Activated T-helper 2 cell treated with anti-CD3 and anti-CD28 coated beads, Interferon-gamma antibody, Interleukin-2, Interleukin-4, amounts not matched to agents 10 μg/mL and 5 μg/mL and 100 μg/mL, durations not matched to agents 14 hours and 24 hours and 36 hours (primary cell): ENCODE data around the gene SLCO3A1. TPM values are rescaled to one million over a fixed set of nuclear protein-coding genes. Genes with fewer than 3 reads are reported as not detected.

ENCODE experiments used
- DNase-seq: peaks from one replicate; pipeline ENCODE4 v3.0.0; 2021; ENCODE audit warnings: low spot score
- H3K27ac Mint-ChIP-seq: one replicate; pipeline ENCODE4 v1.8.0; 2021; ENCODE audit warnings: mixed read lengths
- H3K27me3 Mint-ChIP-seq: one replicate; pipeline ENCODE4 v1.8.0; 2021; ENCODE audit warnings: low read depth, mixed read lengths
- H3K36me3 Mint-ChIP-seq: one replicate; pipeline ENCODE4 v1.8.0; 2021; ENCODE audit warnings: low read depth, mixed read lengths
- H3K4me1 Mint-ChIP-seq: one replicate; pipeline ENCODE4 v1.8.0; 2021; ENCODE audit warnings: low read depth, mixed read lengths
- H3K4me3 Mint-ChIP-seq: one replicate; pipeline ENCODE4 v1.8.0; 2021; ENCODE audit warnings: low read depth, mild to moderate bottlenecking, moderate library complexity, mixed read lengths
- H3K9me3 Mint-ChIP-seq: one replicate; pipeline ENCODE4 v1.8.0; 2021; ENCODE audit warnings: mixed read lengths
- intact Hi-C: fragments of 100-400 bp; cut with micrococcal nuclease; formaldehyde crosslinking; loops from one replicate; pipeline ENCODE4 v1.15.1; 2023
- total RNA-seq: library from RNA; stranded (reverse); gene quantifications from 2 replicates; pipeline ENCODE4 v1.2.3, GENCODE V29; 2022

The SLCO3A1 gene
- total RNA-seq, 1 donor from 2014 or later, result 26.3 TPM

GRCh38 chr15:91887921-91888373 is 34.4 kb downstream of the SLCO3A1 start:
- no peaks in the 10 kb centered on the region for H3K27me3 Mint-ChIP-seq
- no peak overlapping the region for H3K4me3 Mint-ChIP-seq
- no peaks in the 10 kb centered on the region for H3K9me3 Mint-ChIP-seq
- peaks cover 19% of the 10 kb centered on the region for H3K4me1 Mint-ChIP-seq
- peaks cover 6% of the 10 kb centered on the region for H3K36me3 Mint-ChIP-seq
- no peak overlapping the region for H3K27ac Mint-ChIP-seq
- intact Hi-C loops, result no loop called here
- no peak for DNase-seq

DNA sequence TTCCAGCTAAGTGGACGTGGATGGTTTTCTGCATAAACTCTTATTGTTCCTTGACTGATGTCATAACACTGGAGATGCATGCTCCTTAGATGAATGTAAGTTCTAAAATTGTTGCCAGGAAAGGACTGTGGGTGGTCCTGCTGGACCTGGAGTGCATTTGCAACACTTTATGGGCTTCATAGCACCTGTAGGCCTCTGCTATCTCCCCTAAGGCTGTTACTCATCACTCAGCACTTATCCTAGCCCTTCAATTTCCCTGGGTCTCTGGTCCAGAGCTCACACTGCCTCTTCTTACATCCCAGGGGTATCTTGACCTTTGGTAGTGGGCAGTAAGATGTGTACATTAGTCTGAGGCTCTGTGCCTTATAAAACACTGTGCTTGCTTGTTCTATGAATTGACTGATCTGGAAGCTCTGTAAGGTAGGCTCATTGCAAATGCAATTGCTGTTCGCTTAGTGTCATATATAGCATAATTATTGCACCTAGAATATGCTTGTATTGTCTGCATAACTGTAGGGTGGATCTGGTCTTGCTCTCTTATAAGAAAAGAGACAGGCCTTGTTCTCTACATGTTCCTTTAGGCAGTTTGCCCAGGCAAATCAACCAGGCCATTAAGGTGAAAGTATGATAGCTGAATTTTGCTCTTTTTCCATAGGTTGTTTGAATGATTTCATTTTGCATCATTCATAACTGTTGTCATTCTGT is 35.8 kb downstream of the SLCO3A1 start:
- H3K27ac Mint-ChIP-seq, result no peak overlapping the region
- no peak for DNase-seq

DNA sequence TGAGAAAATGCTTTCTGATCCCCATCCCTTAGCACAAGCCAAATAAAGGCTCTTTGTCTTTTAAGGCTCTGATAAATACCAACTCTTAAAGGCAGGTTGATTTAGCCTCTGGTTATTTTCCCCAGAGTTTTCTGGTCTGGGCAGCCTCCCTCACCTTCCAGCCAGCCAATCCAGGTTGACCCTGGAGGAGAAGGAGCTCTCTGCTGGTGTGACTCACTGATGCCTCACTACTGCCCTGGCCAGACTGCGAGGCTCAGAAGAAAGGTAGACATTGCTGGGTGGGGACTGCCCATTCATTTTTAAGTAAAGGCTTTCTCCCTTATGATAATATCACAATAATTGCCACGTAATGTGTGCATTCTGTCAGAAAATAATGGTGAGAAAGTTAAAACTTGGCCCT is 37.1 kb downstream of the SLCO3A1 start:
- no peak overlapping the region for H3K4me3 Mint-ChIP-seq
- DNase-seq, result no peak
- peaks cover 18% of the 10 kb centered on the region for H3K36me3 Mint-ChIP-seq
- peaks cover 8% of the 10 kb centered on the region for H3K9me3 Mint-ChIP-seq
- H3K4me1 Mint-ChIP-seq, result peaks cover 21% of the 10 kb centered on the region
- no peaks in the 10 kb centered on the region for H3K27me3 Mint-ChIP-seq
- intact Hi-C loops, result no loop called here
- H3K27ac Mint-ChIP-seq, result no peak overlapping the region

More for the DNA sequence above, 35.8 kb downstream of the SLCO3A1 start:
- peaks cover 8% of the 10 kb centered on the region for H3K9me3 Mint-ChIP-seq
- peaks cover 17% of the 10 kb centered on the region for H3K36me3 Mint-ChIP-seq
- no peak overlapping the region for H3K4me3 Mint-ChIP-seq
- peaks cover 19% of the 10 kb centered on the region for H3K4me1 Mint-ChIP-seq
- H3K27me3 Mint-ChIP-seq, result no peaks in the 10 kb centered on the region
- intact Hi-C loops, result no loop called here

GRCh38 chr15:91891101-91891500 is 37.6 kb downstream of the SLCO3A1 start:
- Mint-ChIP-seq H3K4me3 (no peak overlapping the region), H3K4me1 (peaks cover 17% of the 10 kb centered on the region), H3K36me3 (peaks cover 19% of the 10 kb centered on the region), H3K27me3 (no peaks in the 10 kb centered on the region), H3K9me3 (peaks cover 8% of the 10 kb centered on the region), H3K27ac (no peak overlapping the region)
- intact Hi-C loops, result no loop called here
- no peak for DNase-seq

DNA sequence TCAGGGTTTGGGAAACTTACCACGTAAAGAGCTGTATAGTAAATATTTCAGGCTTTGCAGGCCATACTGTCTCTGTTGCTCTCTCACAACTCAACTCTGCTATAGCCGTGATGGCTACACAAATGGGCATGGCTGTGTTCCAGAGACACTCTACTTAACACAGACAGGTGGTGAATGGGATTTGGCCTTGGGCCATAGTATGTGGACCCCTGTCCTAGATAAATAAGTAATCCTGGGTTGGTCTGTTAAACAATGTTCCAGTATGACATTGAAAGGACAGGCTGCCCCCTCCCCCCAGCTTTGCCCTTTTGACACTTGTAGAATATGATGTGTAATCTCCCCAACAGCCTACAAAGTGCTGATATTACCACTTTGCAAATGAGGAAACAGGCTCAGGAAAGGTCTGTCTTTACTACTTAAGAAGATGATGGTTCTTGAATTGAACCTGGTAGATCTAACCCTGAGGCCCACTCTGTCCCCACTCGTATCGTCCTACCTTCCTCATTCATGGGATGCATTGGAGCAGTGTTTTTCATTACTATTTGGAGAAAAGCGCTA is 38.4 kb downstream of the SLCO3A1 start:
- peaks cover 8% of the 10 kb centered on the region for H3K9me3 Mint-ChIP-seq
- intact Hi-C loops, result no loop called here
- no peaks in the 10 kb centered on the region for H3K27me3 Mint-ChIP-seq
- H3K27ac Mint-ChIP-seq, result no peak overlapping the region
- DNase-seq, result no peak
- H3K4me1 Mint-ChIP-seq, result peaks cover 17% of the 10 kb centered on the region
- H3K36me3 Mint-ChIP-seq, result peaks cover 26% of the 10 kb centered on the region
- H3K4me3 Mint-ChIP-seq, result no peak overlapping the region

GRCh38 chr15:91892436-91892835 is 38.9 kb downstream of the SLCO3A1 start:
- intact Hi-C loops, result no loop called here
- Mint-ChIP-seq H3K4me3 (no peak overlapping the region), H3K27ac (no peak overlapping the region), H3K27me3 (no peaks in the 10 kb centered on the region), H3K36me3 (peaks cover 26% of the 10 kb centered on the region), H3K9me3 (peaks cover 8% of the 10 kb centered on the region), H3K4me1 (peaks cover 14% of the 10 kb centered on the region)
- DNase-seq, result no peak

GRCh38 chr15:91894606-91895005 is 41.1 kb downstream of the SLCO3A1 start:
- Mint-ChIP-seq H3K4me3 (no peak overlapping the region), H3K36me3 (peaks cover 28% of the 10 kb centered on the region), H3K27me3 (no peaks in the 10 kb centered on the region), H3K27ac (no peak overlapping the region), H3K4me1 (peaks cover 11% of the 10 kb centered on the region), H3K9me3 (peaks cover 8% of the 10 kb centered on the region)
- intact Hi-C loops, result no loop called here
- DNase-seq, result no peak

DNA sequence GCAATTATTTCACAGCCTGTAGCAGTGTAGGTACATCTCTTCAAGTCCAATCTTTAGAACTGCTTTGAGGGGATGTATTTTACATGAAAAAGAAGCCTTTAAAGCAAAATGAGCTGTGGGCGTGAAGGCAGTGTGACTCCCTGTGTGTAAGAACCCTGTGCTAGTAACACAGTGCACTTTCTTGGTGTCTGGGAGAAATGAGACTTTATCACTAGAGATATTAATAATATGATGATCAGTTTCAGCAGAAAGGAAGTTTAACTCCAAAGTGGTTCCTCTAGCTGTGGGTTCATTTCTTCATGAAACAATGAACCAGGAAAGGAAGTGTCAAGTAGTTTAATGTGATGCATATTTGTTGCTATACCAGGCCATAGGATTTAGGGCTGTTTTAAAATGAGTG is 41.5 kb downstream of the SLCO3A1 start:
- no peak overlapping the region for H3K27ac Mint-ChIP-seq
- H3K4me1 Mint-ChIP-seq, result peaks cover 11% of the 10 kb centered on the region
- intact Hi-C loops, result no loop called here
- no peak overlapping the region for H3K4me3 Mint-ChIP-seq
- H3K9me3 Mint-ChIP-seq, result peaks cover 8% of the 10 kb centered on the region
- no peaks in the 10 kb centered on the region for H3K27me3 Mint-ChIP-seq
- DNase-seq, result no peak
- H3K36me3 Mint-ChIP-seq, result peaks cover 32% of the 10 kb centered on the region

- Mint-ChIP-seq H3K36me3 (peaks cover 39% of the 10 kb centered on the region), H3K4me1 (peaks cover 11% of the 10 kb centered on the region), H3K9me3 (peaks cover 17% of the 10 kb centered on the region), H3K4me3 (no peak overlapping the region), H3K27me3 (no peaks in the 10 kb centered on the region), H3K27ac (no peak overlapping the region)
- no peak for DNase-seq
- intact Hi-C loops, result no loop called here
Measured at GRCh38 chr15:91896341-91897055, 43.0 kb downstream of the SLCO3A1 start.

DNA sequence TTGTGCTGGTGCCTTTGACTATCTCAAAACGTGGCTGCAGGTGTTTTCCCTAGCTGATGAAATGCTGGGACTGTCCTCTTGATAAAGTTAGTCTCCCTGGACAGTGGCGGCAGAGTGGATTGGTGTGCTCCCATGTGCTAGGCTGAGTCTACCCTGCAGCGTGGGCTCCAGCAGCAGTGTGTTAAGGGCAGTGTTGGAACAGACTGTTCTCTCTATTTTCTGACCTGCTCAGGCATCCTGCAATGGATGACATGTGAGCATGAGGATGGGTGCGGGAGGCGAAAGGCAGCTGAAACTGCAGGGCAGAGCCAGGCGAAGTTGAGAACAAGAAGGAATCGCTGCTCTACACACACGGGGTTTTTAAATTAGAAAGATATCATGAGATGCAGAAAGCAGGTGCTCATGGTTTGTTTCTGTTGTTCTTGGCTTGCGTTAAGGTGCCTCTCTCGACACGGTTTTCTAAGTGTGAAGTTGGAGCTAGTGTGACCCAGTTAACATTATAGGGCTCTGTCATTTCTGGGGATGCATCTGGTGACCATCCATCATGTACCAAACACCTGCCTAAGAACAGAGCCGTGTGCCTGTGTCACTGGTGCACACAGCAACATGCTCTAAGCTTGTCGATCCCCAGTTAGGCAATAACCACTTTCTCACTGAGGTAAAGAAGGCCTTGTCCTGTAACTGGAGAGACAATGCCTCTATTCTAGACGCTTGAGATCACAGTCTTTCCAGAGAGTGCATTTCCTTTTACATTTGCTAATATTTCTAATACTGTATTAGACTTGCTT is 44.3 kb downstream of the SLCO3A1 start:
- intact Hi-C loops, result no loop called here
- DNase-seq, result no peak
- Mint-ChIP-seq H3K27ac (no peak overlapping the region), H3K9me3 (peaks cover 29% of the 10 kb centered on the region), H3K4me3 (no peak overlapping the region), H3K4me1 (peaks cover 8% of the 10 kb centered on the region), H3K36me3 (peaks cover 43% of the 10 kb centered on the region), H3K27me3 (no peaks in the 10 kb centered on the region)

DNA sequence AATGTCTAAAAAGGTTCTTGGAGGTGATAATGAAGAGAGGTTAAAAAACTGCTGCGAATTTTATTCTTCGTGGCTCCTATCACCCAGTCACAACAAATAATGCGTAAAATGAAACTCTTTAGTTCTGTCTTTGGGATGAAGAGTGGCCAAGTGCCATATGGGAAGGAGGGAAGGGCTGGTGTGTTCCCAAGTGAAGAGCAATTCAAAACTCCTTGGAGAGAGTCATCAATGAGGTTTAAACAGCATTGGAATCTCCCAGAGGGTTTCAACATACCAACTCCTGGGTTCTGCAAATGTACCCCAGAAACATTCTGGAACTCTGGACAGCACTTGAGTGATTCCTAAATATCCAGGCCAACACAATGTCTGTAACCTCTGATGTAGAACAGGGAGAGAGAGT is 45.3 kb downstream of the SLCO3A1 start:
- DNase-seq, result no peak
- Mint-ChIP-seq H3K27ac (no peak overlapping the region), H3K27me3 (no peaks in the 10 kb centered on the region), H3K4me1 (peaks cover 8% of the 10 kb centered on the region), H3K36me3 (peaks cover 42% of the 10 kb centered on the region), H3K9me3 (peaks cover 24% of the 10 kb centered on the region), H3K4me3 (no peak overlapping the region)
- intact Hi-C loops, result no loop called here

DNA sequence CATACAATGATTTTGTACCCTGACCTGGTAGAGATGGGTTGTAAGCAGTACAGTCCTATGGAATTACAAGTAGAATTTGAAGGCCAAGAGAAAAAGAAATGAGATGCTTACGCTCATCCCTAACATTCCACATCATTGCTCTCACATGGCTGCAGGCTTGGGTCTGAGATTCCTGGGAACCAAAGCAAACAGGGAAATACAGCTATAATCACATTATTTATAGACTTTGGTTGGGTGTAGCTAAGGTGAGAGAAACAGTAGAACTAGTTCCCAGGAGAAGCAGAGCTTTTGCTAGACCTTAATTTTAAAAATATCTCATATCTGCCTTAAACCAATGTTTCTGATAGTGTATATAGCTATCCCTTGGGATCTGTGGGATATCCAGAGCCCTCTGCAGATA is 51.4 kb downstream of the SLCO3A1 start:
- intact Hi-C loops, result no loop called here
- no peak for DNase-seq
- H3K4me1 Mint-ChIP-seq, result peaks cover 11% of the 10 kb centered on the region
- no peak overlapping the region for H3K27ac Mint-ChIP-seq
- peaks cover 24% of the 10 kb centered on the region for H3K36me3 Mint-ChIP-seq
- H3K9me3 Mint-ChIP-seq, result peaks cover 21% of the 10 kb centered on the region
- H3K4me3 Mint-ChIP-seq, result no peak overlapping the region
- no peaks in the 10 kb centered on the region for H3K27me3 Mint-ChIP-seq
